HepG2 (cell line): ENCODE data around the gene ZNF84. TPM values are rescaled to one million over a fixed set of nuclear protein-coding genes. Genes with fewer than 3 reads are reported as not detected.
A peak's percentile ranks its signal among the peaks of the same experiment; 100 is the strongest.

ENCODE experiments used
- AGO2 ChIP-seq: fragments of 200-400 bp; formaldehyde crosslinking; optimal IDR thresholded peaks from 2 replicates; pipeline ENCODE3; 2017; ENCODE audit warnings: mild to moderate bottlenecking, low read depth, low read length, moderate library complexity
- FOSL2 ChIP-seq: sonication (generic); formaldehyde crosslinking; IDR thresholded peaks from 2 replicates; pipeline ENCODE4 v1.4.0; 2020; ENCODE audit warnings: missing genetic modification reagents
- GMEB1 ChIP-seq: sonication (generic); formaldehyde crosslinking; IDR thresholded peaks from 2 replicates; pipeline ENCODE4 v1.5.1; 2020; ENCODE audit warnings: missing genetic modification reagents, mild to moderate bottlenecking, borderline replicate concordance
- KDM1A ChIP-seq: IDR thresholded peaks from 2 replicates; pipeline ENCODE4 v1.6.1; 2016; ENCODE audit warnings: missing compliant biosample characterization
- LCORL ChIP-seq, 2 experiments: fragments of 450-650 bp in 1 of 2; sonication (generic) in 1 of 2; formaldehyde crosslinking in 1 of 2; IDR thresholded peaks; 2 replicates each; pipeline versions ENCODE4 v1.5.0 to v1.6.1; 2017 to 2020; ENCODE audit warnings: antibody characterized with exemption in 1 of 2, missing genetic modification reagents in 1 of 2
- NRL ChIP-seq: sonication (generic); formaldehyde crosslinking; IDR thresholded peaks from 2 replicates; pipeline ENCODE4 v1.5.0; 2020; ENCODE audit warnings: missing genetic modification reagents, mild to moderate bottlenecking, moderate library complexity, borderline replicate concordance
- RBM39 ChIP-seq: fragments of 200-400 bp; formaldehyde crosslinking; IDR thresholded peaks from one replicate; pipeline ENCODE4 v1.6.1; 2018; ENCODE audit warnings: antibody characterized with exemption, mild to moderate bottlenecking, low read depth, low read length; ENCODE audit not compliant: poor library complexity, severe bottlenecking
- RELA ChIP-seq: sonication (generic); formaldehyde crosslinking; IDR thresholded peaks from 2 replicates; pipeline ENCODE4 v1.4.0; 2020; ENCODE audit warnings: missing genetic modification reagents
- TEAD2 ChIP-seq: sonication (generic); formaldehyde crosslinking; IDR thresholded peaks from 2 replicates; pipeline ENCODE4 v1.9.0; 2021; ENCODE audit warnings: missing genetic modification reagents
- ZBTB20 ChIP-seq: sonication (generic); formaldehyde crosslinking; IDR thresholded peaks from 2 replicates; pipeline ENCODE4 v1.8.1; 2023; ENCODE audit warnings: missing genetic modification reagents, low read depth, mild to moderate bottlenecking, borderline replicate concordance
- ZBTB37 ChIP-seq: sonication (generic); formaldehyde crosslinking; IDR thresholded peaks from 2 replicates; pipeline ENCODE4 v1.4.0; 2020; ENCODE audit warnings: mild to moderate bottlenecking, missing genetic modification reagents
- ZNF207 ChIP-seq: fragments of 450-650 bp; IDR thresholded peaks from 2 replicates; pipeline ENCODE4 v1.6.1; 2016; ENCODE audit warnings: antibody characterized with exemption, borderline replicate concordance
- ZNF296 ChIP-seq: sonication (generic); formaldehyde crosslinking; conservative IDR thresholded peaks from 2 replicates; pipeline ENCODE4 v1.5.0; 2020; ENCODE audit warnings: mild to moderate bottlenecking, missing genetic modification reagents
- ZNF33A ChIP-seq: sonication (generic); formaldehyde crosslinking; IDR thresholded peaks from 2 replicates; pipeline ENCODE4 v1.5.1; 2020; ENCODE audit warnings: missing genetic modification reagents, mild to moderate bottlenecking, moderate library complexity, borderline replicate concordance
- ZNF503 ChIP-seq: sonication (generic); formaldehyde crosslinking; IDR thresholded peaks from 2 replicates; pipeline ENCODE4 v1.4.0; 2020; ENCODE audit warnings: missing genetic modification reagents
- ZNF563 ChIP-seq: sonication (generic); formaldehyde crosslinking; IDR thresholded peaks from 2 replicates; pipeline ENCODE4 v1.8.0; 2022; ENCODE audit warnings: mild to moderate bottlenecking, moderate library complexity, missing genetic modification reagents
- ZNF672 ChIP-seq: sonication (generic); formaldehyde crosslinking; IDR thresholded peaks from 2 replicates; pipeline ENCODE4 v1.8.1; 2022; ENCODE audit warnings: missing genetic modification reagents
- ZNF7 ChIP-seq: IDR thresholded peaks from 2 replicates; pipeline ENCODE4 v1.6.1; 2016; ENCODE audit warnings: missing biosample characterization, missing genetic modification reagents
- ZNF775 ChIP-seq: sonication (generic); formaldehyde crosslinking; IDR thresholded peaks from 2 replicates; pipeline ENCODE4 v1.4.0; 2020; ENCODE audit warnings: missing genetic modification reagents, mild to moderate bottlenecking, moderate library complexity, borderline replicate concordance
- ZNF777 ChIP-seq: sonication (generic); formaldehyde crosslinking; IDR thresholded peaks from 2 replicates; pipeline ENCODE4 v1.4.0; 2020; ENCODE audit warnings: missing genetic modification reagents
- ZNF800 ChIP-seq: sonication (generic); formaldehyde crosslinking; IDR thresholded peaks from 2 replicates; pipeline ENCODE4 v1.4.0; 2020; ENCODE audit warnings: missing genetic modification reagents
- ZNF878 ChIP-seq: sonication (generic); formaldehyde crosslinking; IDR thresholded peaks from 2 replicates; pipeline ENCODE4 v1.8.1; 2023; ENCODE audit warnings: mild to moderate bottlenecking, missing genetic modification reagents, moderate library complexity
- ZSCAN9 ChIP-seq: IDR thresholded peaks from 2 replicates; pipeline ENCODE4 v1.6.1; 2016; ENCODE audit warnings: borderline replicate concordance
- polyA plus RNA-seq, 8 experiments: library from polyadenylated mRNA; depleted of rRNA in 3 of 8; stranded (reverse) in 7 of 8; unstranded in 1 of 8; fragments of >200 nt; fragmentation: Illumina TruSeq in 4 of 8; extraction: Trizol in 4 of 8; gene quantifications; 2 replicates each; pipeline versions ENCODE4 v1.2.1 to v1.2.3, GENCODE V29; 2011 to 2016; ENCODE audit warnings: low read depth in 4 of 8, missing spikeins in 1 of 8, mixed read lengths in 1 of 8; ENCODE audit not compliant: insufficient read depth in 1 of 8
- total RNA-seq, 5 experiments: library from RNA; depleted of rRNA; stranded (reverse); fragments of >200 nt; fragmentation: Illumina TruSeq; extraction: Trizol; gene quantifications; 2 replicates each; pipeline ENCODE4 v1.2.3, GENCODE V29; 2016; ENCODE audit warnings: low read depth in 1 of 5

ZNF84 gene
- total and polyA plus RNA-seq, 2 of the 13 experiments (the other 11 are each of a cell fraction or from before 2014, with no cell fraction given): 15.5 to 21.8 TPM

- TF ChIP-seq ZNF672 (CRISPR knock-in tag) (no peak), FOSL2 (CRISPR knock-in tag) (no peak; the same call in 1 of the 2 replicates), RELA (CRISPR knock-in tag) (no peak), ZNF777 (CRISPR knock-in tag) (no peak; the same call in 1 of the 2 replicates), ZNF800 (CRISPR knock-in tag) (no peak), ZNF33A (CRISPR knock-in tag) (peak; percentile 81; the same call in 1 of the 2 replicates), ZNF878 (CRISPR knock-in tag) (no peak), ZNF207 (no peak), AGO2 (peak; percentile 36), ZBTB37 (CRISPR knock-in tag) (no peak), ZNF503 (no peak), TEAD2 (CRISPR knock-in tag) (no peak), ZNF296 (CRISPR knock-in tag) (no peak), ZNF775 (CRISPR knock-in tag) (no peak), GMEB1 (peak; percentile 93), LCORL (IDR thresholded peaks at IDR 0.05) (no peak), LCORL (CRISPR knock-in tag; IDR thresholded peaks at IDR 0.05) (peak; percentile 55; the same call in 1 of the 2 replicates), NRL (CRISPR knock-in tag) (no peak), ZNF563 (CRISPR knock-in tag) (peak; percentile 50; the same call in 1 of the 2 replicates), ZSCAN9 (CRISPR knock-in tag) (no peak), RBM39 (peak; percentile 71), ZBTB20 (CRISPR knock-in tag) (0 out of 2 replicates have a peak, but pooled peaks have one; percentile 46), ZNF7 (CRISPR knock-in tag) (no peak), KDM1A (CRISPR knock-in tag) (no peak)
Measured at GRCh38 chr12:133080368-133081158, 43.3 kb downstream of the ZNF84 start, which contains the start of gene ZNF140 (continued).
